Stimulated activated CD4-positive, alpha-beta T cell treated with anti-CD3 and anti-CD28 coated beads, Interleukin-12 subunit alpha, Interleukin-12 subunit beta, amount 100 ng/mL, for 24 hours (primary cell): ENCODE data around the gene CD84.
"Not testable (repeated sequence)": the region's sequence is repeated elsewhere in the genome, so short reads cannot be mapped to it uniquely, and the experiment has no call there.

Experiments
- DNase-seq, 2 experiments: peaks; one replicate each; pipeline ENCODE4 v3.0.0-alpha.2; 2020; ENCODE audit warnings: low read depth in 2 of 2

CD84 gene

GRCh38 chr1:160503087-160503486, 76.2 kb downstream of the CD84 start:
- DNase-seq: no peak

- DNase-seq: no peak
Observed at GRCh38 chr1:160500321-160500990, 78.8 kb downstream of the CD84 start.

GRCh38 chr1:160499631-160500030, 79.7 kb downstream of the CD84 start:
- no peak for DNase-seq

- DNase-seq: not testable (repeated sequence)
Observed at GRCh38 chr1:160498301-160499065, 80.8 kb downstream of the CD84 start.

- no peak for DNase-seq
Observed at GRCh38 chr1:160496334-160496733, 83.0 kb downstream of the CD84 start.

- DNase-seq: no peak
Observed at GRCh38 chr1:160494620-160495019, 84.7 kb downstream of the CD84 start.

- DNase-seq: no peak
Observed at GRCh38 chr1:160492617-160493016, 86.7 kb downstream of the CD84 start.

GRCh38 chr1:160491981-160492380, 87.3 kb downstream of the CD84 start:
- no peak for DNase-seq
